ENCODE data around the gene SLX9.

DNA sequence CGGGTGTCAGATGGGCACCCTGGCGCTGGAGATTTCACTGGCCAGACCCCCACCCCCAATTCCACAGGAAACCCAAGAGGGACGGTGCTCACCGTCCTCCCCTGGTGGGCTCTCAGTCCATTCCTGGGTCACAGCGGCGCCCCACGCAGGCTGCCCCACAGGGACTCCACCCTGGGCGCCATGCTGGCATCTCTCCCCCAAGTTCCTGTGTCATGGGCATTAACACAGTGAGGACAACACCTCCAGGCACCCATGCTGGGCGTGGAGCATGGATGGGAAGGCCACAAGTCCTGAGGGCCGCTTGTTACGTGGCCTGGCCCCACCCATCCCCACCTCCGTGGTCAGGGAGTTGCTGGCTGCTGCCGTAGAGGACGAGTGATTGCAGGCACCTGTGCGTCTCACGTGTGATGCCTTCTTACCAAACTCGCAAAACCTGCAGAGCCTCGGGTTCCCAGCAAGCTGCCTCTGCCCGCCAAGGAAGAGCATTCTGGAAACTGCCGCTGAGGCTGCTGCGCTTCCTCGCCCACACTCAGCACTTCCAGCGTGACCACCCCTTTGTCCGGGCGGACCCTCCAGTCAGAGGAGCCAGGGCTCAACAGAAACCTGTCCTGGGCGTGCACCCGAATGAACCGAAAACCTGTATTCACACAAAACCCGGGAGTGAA, 60.3 kb downstream of the SLX9 start:
- TF ChIP-seq, protein P1, sequence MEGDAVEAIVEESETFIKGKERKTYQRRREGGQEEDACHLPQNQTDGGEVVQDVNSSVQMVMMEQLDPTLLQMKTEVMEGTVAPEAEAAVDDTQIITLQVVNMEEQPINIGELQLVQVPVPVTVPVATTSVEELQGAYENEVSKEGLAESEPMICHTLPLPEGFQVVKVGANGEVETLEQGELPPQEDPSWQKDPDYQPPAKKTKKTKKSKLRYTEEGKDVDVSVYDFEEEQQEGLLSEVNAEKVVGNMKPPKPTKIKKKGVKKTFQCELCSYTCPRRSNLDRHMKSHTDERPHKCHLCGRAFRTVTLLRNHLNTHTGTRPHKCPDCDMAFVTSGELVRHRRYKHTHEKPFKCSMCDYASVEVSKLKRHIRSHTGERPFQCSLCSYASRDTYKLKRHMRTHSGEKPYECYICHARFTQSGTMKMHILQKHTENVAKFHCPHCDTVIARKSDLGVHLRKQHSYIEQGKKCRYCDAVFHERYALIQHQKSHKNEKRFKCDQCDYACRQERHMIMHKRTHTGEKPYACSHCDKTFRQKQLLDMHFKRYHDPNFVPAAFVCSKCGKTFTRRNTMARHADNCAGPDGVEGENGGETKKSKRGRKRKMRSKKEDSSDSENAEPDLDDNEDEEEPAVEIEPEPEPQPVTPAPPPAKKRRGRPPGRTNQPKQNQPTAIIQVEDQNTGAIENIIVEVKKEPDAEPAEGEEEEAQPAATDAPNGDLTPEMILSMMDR (conservative IDR thresholded peaks at IDR 0.05; ENCODE audit: low read length), result no peak
- no peak for TF ChIP-seq EZH2phosphoT487 (IDR thresholded peaks at IDR 0.05; ENCODE audit: borderline replicate concordance, low read depth, low read length)
